ENCODE measurements around the gene RBMS3. TPM values are rescaled to one million over a fixed set of nuclear protein-coding genes. Genes with fewer than 3 reads are reported as not detected.
A peak's percentile ranks its signal among the peaks of the same experiment; 100 is the strongest.

Gene RBMS3
- total and polyA plus RNA-seq, 2 of the 13 experiments (the other 11 are each of a cell fraction or from before 2014, with no cell fraction given): not detected

DNA sequence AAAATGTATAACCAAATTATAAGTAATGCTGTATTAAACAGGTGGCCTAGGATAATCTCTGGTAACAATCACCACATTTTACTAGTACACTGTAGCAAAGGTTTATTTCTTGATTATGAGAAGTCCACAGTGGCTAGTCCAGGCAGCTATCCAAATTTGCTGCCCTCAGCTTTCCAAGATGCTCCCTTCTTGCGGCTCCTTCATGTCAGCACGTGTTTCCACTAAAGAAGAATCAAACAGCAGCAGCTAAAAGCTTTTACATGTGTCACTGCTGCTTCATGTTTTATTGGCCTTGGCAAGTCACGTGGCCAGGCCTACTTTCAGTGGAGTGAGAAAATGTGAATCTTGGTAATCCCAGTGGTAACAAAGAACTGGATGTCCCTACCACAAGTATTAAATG lies 5.6 kb upstream of the RBMS3 start:
- in situ Hi-C loops (cut with HindIII; ENCODE audit: extremely low pct_ligation_motif_present, low pct_unique_long_range_greater_than_20kb) (no loop called here), intact Hi-C loops (cut with micrococcal nuclease; ENCODE audit: unreplicated experiment) (no loop called here)
- H2AFZ ChIP-seq (ENCODE audit: low read length): no peak overlapping the region
- H3K79me2 ChIP-seq (ENCODE audit: insufficient read depth, low read length): no peaks in the 10 kb centered on the region
- H3K4me1 ChIP-seq (ENCODE audit: insufficient read depth, low read length): no peaks in the 10 kb centered on the region
- FAIRE-seq (no peak), ATAC-seq (no peak), DNase-seq (ENCODE audit: low spot score) (no peak)
- TF ChIP-seq, protein P1, sequence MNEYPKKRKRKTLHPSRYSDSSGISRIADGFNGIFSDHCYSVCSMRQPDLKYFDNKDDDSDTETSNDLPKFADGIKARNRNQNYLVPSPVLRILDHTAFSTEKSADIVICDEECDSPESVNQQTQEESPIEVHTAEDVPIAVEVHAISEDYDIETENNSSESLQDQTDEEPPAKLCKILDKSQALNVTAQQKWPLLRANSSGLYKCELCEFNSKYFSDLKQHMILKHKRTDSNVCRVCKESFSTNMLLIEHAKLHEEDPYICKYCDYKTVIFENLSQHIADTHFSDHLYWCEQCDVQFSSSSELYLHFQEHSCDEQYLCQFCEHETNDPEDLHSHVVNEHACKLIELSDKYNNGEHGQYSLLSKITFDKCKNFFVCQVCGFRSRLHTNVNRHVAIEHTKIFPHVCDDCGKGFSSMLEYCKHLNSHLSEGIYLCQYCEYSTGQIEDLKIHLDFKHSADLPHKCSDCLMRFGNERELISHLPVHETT (CRISPR knock-in tag; conservative IDR thresholded peaks at IDR 0.05): no peak
- no peak for TF ChIP-seq ZNF33B (CRISPR knock-in tag; IDR thresholded peaks at IDR 0.05)
- TF ChIP-seq, protein P2, sequence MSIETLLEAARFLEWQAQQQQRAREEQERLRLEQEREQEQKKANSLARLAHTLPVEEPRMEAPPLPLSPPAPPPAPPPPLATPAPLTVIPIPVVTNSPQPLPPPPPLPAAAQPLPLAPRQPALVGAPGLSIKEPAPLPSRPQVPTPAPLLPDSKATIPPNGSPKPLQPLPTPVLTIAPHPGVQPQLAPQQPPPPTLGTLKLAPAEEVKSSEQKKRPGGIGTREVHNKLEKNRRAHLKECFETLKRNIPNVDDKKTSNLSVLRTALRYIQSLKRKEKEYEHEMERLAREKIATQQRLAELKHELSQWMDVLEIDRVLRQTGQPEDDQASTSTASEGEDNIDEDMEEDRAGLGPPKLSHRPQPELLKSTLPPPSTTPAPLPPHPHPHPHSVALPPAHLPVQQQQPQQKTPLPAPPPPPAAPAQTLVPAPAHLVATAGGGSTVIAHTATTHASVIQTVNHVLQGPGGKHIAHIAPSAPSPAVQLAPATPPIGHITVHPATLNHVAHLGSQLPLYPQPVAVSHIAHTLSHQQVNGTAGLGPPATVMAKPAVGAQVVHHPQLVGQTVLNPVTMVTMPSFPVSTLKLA (IDR thresholded peaks at IDR 0.05): peak; percentile 67
- no TSS peak for BruUV-seq (replicated peaks)
- no peaks in the 10 kb centered on the region for H4K20me1 ChIP-seq (ENCODE audit: insufficient read depth, low read length)
- no peak overlapping the region for H3K4me3 ChIP-seq (replicated peaks in 1 of 3; ENCODE audit: insufficient read depth in 1 of 3, low read depth in 2 of 3, low read length in 3 of 3)
- WGBS (ENCODE audit: low lambda C conversion rate): 3% methylated on average over 3 of the region's 3 CpGs
- no peak overlapping the region for H3K4me2 ChIP-seq (ENCODE audit: low read depth, low read length)
- no peak overlapping the region for H3K27ac ChIP-seq (ENCODE audit: extremely low read length, insufficient read depth, low read length)
- ChIA-PET POLR2A (no interaction called here), CTCF (ENCODE audit: low intra/inter-chr PET ratio, low total read pairs) (no interaction called here)
- no peaks in the 10 kb centered on the region for H3K9me3 ChIP-seq (ENCODE audit: low read length)
- H3K27me3 ChIP-seq (ENCODE audit: control insufficient read depth in 1 of 2, insufficient read depth in 2 of 2, low read length in 2 of 2): no peaks in the 10 kb centered on the region
- H3K9ac ChIP-seq (ENCODE audit: insufficient read depth, low read depth, low read length): no peak overlapping the region
- H3K36me3 ChIP-seq (replicated peaks in 1 of 2; ENCODE audit: control insufficient read depth in 1 of 2, insufficient read depth in 2 of 2, low read length in 2 of 2): no peaks in the 10 kb centered on the region

DNA sequence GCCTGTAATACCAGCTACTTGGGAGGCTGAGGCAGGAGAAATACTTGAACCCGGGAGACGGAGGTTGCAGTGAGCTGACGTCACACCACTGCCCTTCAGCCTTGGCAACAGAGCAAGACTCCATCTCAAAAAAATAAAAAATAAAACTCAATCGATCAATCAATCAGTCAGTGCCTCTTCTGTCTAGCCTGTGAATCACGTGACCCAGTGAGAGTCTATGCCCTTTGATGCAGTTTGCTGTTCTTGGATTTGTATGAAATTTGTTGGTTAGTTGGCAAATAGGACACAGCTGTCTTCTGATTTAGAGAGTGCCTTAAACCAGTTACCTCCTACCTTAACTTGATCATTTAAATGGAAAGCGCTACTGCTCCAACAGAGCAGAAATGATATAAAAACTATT lies 3.6 kb upstream of the RBMS3 start:
- BruUV-seq (replicated peaks): no TSS peak
- ATAC-seq: no peak
- Histone ChIP-seq H3K27ac (ENCODE audit: extremely low read length, insufficient read depth, low read length) (no peak overlapping the region), H3K9ac (ENCODE audit: insufficient read depth, low read depth, low read length) (no peak overlapping the region), H3K4me3 (replicated peaks in 1 of 3; ENCODE audit: insufficient read depth in 1 of 3, low read depth in 2 of 3, low read length in 3 of 3) (no peak overlapping the region), H3K4me1 (ENCODE audit: insufficient read depth, low read length) (no peaks in the 10 kb centered on the region), H2AFZ (ENCODE audit: low read length) (no peak overlapping the region), H3K36me3 (replicated peaks in 1 of 2; ENCODE audit: control insufficient read depth in 1 of 2, insufficient read depth in 2 of 2, low read length in 2 of 2) (no peaks in the 10 kb centered on the region), H3K79me2 (ENCODE audit: insufficient read depth, low read length) (no peaks in the 10 kb centered on the region), H3K4me2 (ENCODE audit: low read depth, low read length) (no peak overlapping the region), H3K9me3 (ENCODE audit: low read length) (no peaks in the 10 kb centered on the region), H4K20me1 (ENCODE audit: insufficient read depth, low read length) (no peaks in the 10 kb centered on the region), H3K27me3 (ENCODE audit: control insufficient read depth in 1 of 2, insufficient read depth in 2 of 2, low read length in 2 of 2) (peaks cover 0 to 4% of the 10 kb centered on the region in 2 experiments; a peak in 1 of 5 replicates)
- TF ChIP-seq CREB1 (IDR thresholded peaks at IDR 0.05): peak; percentile 75
- TF ChIP-seq CREB1 (CRISPR knock-in tag; IDR thresholded peaks at IDR 0.05): no peak
- TF ChIP-seq RAD51 (IDR thresholded peaks at IDR 0.05; ENCODE audit: borderline replicate concordance): peak; percentile 86
- no peak for TF ChIP-seq ZEB1 (IDR thresholded peaks at IDR 0.05; ENCODE audit: insufficient replicate concordance, low read depth)
- TF ChIP-seq, protein P3, sequence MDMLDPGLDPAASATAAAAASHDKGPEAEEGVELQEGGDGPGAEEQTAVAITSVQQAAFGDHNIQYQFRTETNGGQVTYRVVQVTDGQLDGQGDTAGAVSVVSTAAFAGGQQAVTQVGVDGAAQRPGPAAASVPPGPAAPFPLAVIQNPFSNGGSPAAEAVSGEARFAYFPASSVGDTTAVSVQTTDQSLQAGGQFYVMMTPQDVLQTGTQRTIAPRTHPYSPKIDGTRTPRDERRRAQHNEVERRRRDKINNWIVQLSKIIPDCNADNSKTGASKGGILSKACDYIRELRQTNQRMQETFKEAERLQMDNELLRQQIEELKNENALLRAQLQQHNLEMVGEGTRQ (IDR thresholded peaks at IDR 0.05; ENCODE audit: low read depth, low read length): peak; percentile 4; the same call in 1 of the 2 replicates
- TF ChIP-seq, protein P3 (CRISPR knock-in tag; IDR thresholded peaks at IDR 0.05; ENCODE audit: borderline replicate concordance): no peak
- TF ChIP-seq ZNF343 (CRISPR knock-in tag; IDR thresholded peaks at IDR 0.05): no peak
- no peak for TF ChIP-seq NR2F2 (IDR thresholded peaks at IDR 0.05; ENCODE audit: borderline replicate concordance, low read depth)
- TF ChIP-seq ZBTB21 (CRISPR knock-in tag; IDR thresholded peaks at IDR 0.05): no peak
- in situ Hi-C loops (cut with HindIII; ENCODE audit: extremely low pct_ligation_motif_present, low pct_unique_long_range_greater_than_20kb) (no loop called here), intact Hi-C loops (cut with micrococcal nuclease; ENCODE audit: unreplicated experiment) (no loop called here)
- no peak for DNase-seq (ENCODE audit: low spot score)
- ChIA-PET CTCF (ENCODE audit: low intra/inter-chr PET ratio, low total read pairs) (no interaction called here), POLR2A (no interaction called here)
- no peak for FAIRE-seq
- WGBS (ENCODE audit: low lambda C conversion rate): 26% methylated on average over 6 of the region's 6 CpGs
